Natural killer cell treated with Interleukin-12 subunit alpha and Interleukin-12 subunit beta and Interleukin-15 and Interleukin-18, amount 100 ng/mL, for 72 hours (primary cell): ENCODE data around the gene RBBP6. TPM values are rescaled to one million over a fixed set of nuclear protein-coding genes. Genes with fewer than 3 reads are reported as not detected.

Experiments used
- ATAC-seq, 2 donors: fragments of 150-1000 bp; cut with Tn5 transposase in 1 of 2; sonication (Bioruptor Pico), chemical (Tn5 transposase) in 1 of 2; 2 replicates each; pipeline ENCODE4 v1.10.0; 2021
- DNase-seq: peaks from one replicate; pipeline ENCODE4 v3.0.0; 2022; ENCODE audit warnings: low spot score
- H3K27ac Mint-ChIP-seq, 2 donors: 1 replicate in 1 of 2; 2 replicates in 1 of 2; pipeline ENCODE4 v1.8.0; 2022; ENCODE audit warnings: mixed read lengths in 2 of 2, mild to moderate bottlenecking in 1 of 2, moderate library complexity in 1 of 2
- H3K27me3 Mint-ChIP-seq, 2 donors: 1 replicate in 1 of 2; 2 replicates in 1 of 2; pipeline ENCODE4 v1.8.0; 2022; ENCODE audit warnings: mixed read lengths in 2 of 2
- H3K36me3 Mint-ChIP-seq: one replicate; pipeline ENCODE4 v1.8.0; 2022; ENCODE audit warnings: mixed read lengths
- H3K4me1 Mint-ChIP-seq, 2 donors: 1 replicate in 1 of 2; 2 replicates in 1 of 2; pipeline ENCODE4 v1.8.0; 2022; ENCODE audit warnings: low read depth in 2 of 2, mixed read lengths in 2 of 2, mild to moderate bottlenecking in 1 of 2
- H3K4me3 Mint-ChIP-seq: one replicate; pipeline ENCODE4 v1.8.0; 2022; ENCODE audit warnings: mixed read lengths
- H3K9me3 Mint-ChIP-seq: 2 replicates; pipeline ENCODE4 v1.8.0; 2022; ENCODE audit warnings: mixed read lengths
- total RNA-seq, 2 donors: library from RNA; stranded (reverse); gene quantifications; one replicate each; pipeline ENCODE4 v1.2.3, GENCODE V29; 2022

Gene RBBP6
- total RNA-seq, 2 donors from 2014 or later, result 64.0 to 69.5 TPM

DNA sequence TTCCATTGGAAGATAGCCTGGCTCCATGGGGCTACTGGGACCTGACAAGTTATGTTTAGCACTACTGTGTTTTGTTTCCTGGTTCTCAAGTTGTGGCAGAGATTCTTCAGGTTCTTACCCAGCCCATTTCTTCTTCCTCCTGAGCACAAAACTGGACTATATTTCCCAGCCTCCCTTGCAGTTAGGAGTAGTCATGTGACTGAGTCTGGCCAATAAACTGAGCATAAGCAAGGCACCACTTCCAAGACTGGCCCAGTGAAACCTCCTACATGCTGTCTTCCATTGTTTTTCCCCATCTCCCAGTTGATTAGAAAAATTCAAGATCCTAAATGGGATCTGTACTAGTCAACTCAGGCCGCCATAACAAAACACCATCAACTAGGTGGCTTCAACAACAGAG is 28.2 kb upstream of the RBBP6 start:
- ATAC-seq (no peak), DNase-seq (no peak)
- H3K36me3 Mint-ChIP-seq, result no peaks in the 10 kb centered on the region
- H3K27me3 Mint-ChIP-seq, result peaks cover 0 to 5% of the 10 kb centered on the region in 2 donors
- H3K9me3 Mint-ChIP-seq, result no peaks in the 10 kb centered on the region
- H3K27ac Mint-ChIP-seq, result no peak overlapping the region
- no peaks in the 10 kb centered on the region for H3K4me1 Mint-ChIP-seq
- H3K4me3 Mint-ChIP-seq, result no peak overlapping the region

DNA sequence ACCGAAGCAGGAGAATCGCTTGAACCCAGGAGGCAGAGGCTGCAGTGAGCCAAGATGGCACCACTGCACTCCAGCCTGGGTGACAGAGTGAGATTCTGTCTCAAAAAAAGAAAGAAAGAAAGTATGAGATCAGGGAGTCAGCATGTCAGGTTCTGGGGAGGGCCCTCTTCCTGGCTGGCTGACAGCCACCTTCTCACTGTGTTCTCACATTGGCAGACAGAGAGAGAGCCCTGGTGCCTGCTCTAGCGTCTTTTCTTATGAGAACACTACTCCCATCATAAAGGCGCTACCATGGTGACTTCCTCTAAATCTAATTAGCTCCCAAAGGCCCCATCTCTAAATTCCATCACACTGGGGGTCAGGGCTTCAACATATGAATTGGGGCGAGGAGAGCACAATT is 27.6 kb upstream of the RBBP6 start:
- Mint-ChIP-seq H3K27me3 (peaks cover 3 to 7% of the 10 kb centered on the region in 2 donors), H3K27ac (no peak overlapping the region), H3K4me3 (no peak overlapping the region), H3K9me3 (no peaks in the 10 kb centered on the region), H3K36me3 (no peaks in the 10 kb centered on the region), H3K4me1 (peaks cover under 1 to 2% of the 10 kb centered on the region in 2 donors)
- no peak for ATAC-seq
- no peak for DNase-seq

DNA sequence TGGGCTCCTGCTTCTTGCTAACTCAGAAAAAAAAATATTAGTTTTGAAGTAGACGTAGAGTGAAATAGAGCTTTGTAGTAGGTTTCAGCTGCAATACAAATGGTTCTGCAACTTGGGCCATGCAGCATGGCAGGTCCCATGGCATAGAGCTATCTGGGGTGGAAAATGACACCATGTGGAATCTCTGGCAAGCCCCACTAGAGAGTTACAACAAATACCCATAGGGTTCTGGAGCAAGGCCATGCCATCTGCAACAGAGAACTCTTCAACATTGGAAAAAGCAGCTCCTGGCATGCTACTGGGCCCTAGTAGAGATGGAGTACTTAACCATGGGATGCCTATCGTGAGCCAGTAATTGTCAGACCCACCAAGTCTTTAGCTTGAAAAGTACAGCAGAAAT is 25.3 kb upstream of the RBBP6 start:
- DNase-seq (no peak), ATAC-seq (no peak)
- H3K27ac Mint-ChIP-seq, result no peak overlapping the region
- peaks cover 4 to 9% of the 10 kb centered on the region in 2 donors for H3K27me3 Mint-ChIP-seq
- no peaks in the 10 kb centered on the region for H3K9me3 Mint-ChIP-seq
- H3K4me3 Mint-ChIP-seq, result no peak overlapping the region
- H3K4me1 Mint-ChIP-seq, result peaks cover 5 to 7% of the 10 kb centered on the region in 2 donors
- H3K36me3 Mint-ChIP-seq, result no peaks in the 10 kb centered on the region

GRCh38 chr16:24515186-24515585 is 24.2 kb upstream of the RBBP6 start:
- Mint-ChIP-seq H3K27me3 (peaks cover 4 to 9% of the 10 kb centered on the region in 2 donors), H3K9me3 (no peaks in the 10 kb centered on the region), H3K4me3 (no peak overlapping the region), H3K36me3 (no peaks in the 10 kb centered on the region), H3K4me1 (peaks cover 5 to 7% of the 10 kb centered on the region in 2 donors), H3K27ac (no peak overlapping the region)
- ATAC-seq (no peak), DNase-seq (no peak)

- peak overlapping the region; percentile 49 for H3K4me3 Mint-ChIP-seq
- no peaks in the 10 kb centered on the region for H3K36me3 Mint-ChIP-seq
- H3K27ac Mint-ChIP-seq, result peak overlapping the region in 1 of 2 donors; percentile 37
- peak; percentile 72 to 73 for ATAC-seq
- DNase-seq, result peak; percentile 86
- peaks cover 5 to 7% of the 10 kb centered on the region in 2 donors for H3K4me1 Mint-ChIP-seq
- peaks cover 4 to 9% of the 10 kb centered on the region in 2 donors for H3K27me3 Mint-ChIP-seq
- no peaks in the 10 kb centered on the region for H3K9me3 Mint-ChIP-seq
Observed at GRCh38 chr16:24516900-24517669, 22.3 kb upstream of the RBBP6 start.

GRCh38 chr16:24518498-24518897 is 20.9 kb upstream of the RBBP6 start:
- Mint-ChIP-seq H3K27me3 (peaks cover 4 to 9% of the 10 kb centered on the region in 2 donors), H3K9me3 (no peaks in the 10 kb centered on the region), H3K4me1 (peaks cover 5 to 7% of the 10 kb centered on the region in 2 donors), H3K36me3 (no peaks in the 10 kb centered on the region), H3K27ac (no peak overlapping the region), H3K4me3 (no peak overlapping the region)
- ATAC-seq, result no peak
- no peak for DNase-seq

GRCh38 chr16:24520983-24521382 is 18.4 kb upstream of the RBBP6 start:
- no peak for DNase-seq
- H3K36me3 Mint-ChIP-seq, result no peaks in the 10 kb centered on the region
- no peaks in the 10 kb centered on the region for H3K9me3 Mint-ChIP-seq
- H3K27ac Mint-ChIP-seq, result no peak overlapping the region
- peaks cover 5 to 7% of the 10 kb centered on the region in 2 donors for H3K4me1 Mint-ChIP-seq
- peaks cover 4 to 6% of the 10 kb centered on the region in 2 donors for H3K27me3 Mint-ChIP-seq
- ATAC-seq, result no peak
- no peak overlapping the region for H3K4me3 Mint-ChIP-seq

GRCh38 chr16:24522751-24523150 is 16.6 kb upstream of the RBBP6 start:
- Mint-ChIP-seq H3K27ac (no peak overlapping the region), H3K36me3 (no peaks in the 10 kb centered on the region), H3K4me3 (no peak overlapping the region), H3K27me3 (peaks cover 0 to 4% of the 10 kb centered on the region in 2 donors), H3K9me3 (no peaks in the 10 kb centered on the region), H3K4me1 (no peaks in the 10 kb centered on the region)
- DNase-seq (no peak), ATAC-seq (no peak)

GRCh38 chr16:24523569-24523968 is 15.8 kb upstream of the RBBP6 start:
- H3K36me3 Mint-ChIP-seq, result no peaks in the 10 kb centered on the region
- no peaks in the 10 kb centered on the region for H3K9me3 Mint-ChIP-seq
- no peak overlapping the region for H3K27ac Mint-ChIP-seq
- no peak overlapping the region for H3K4me3 Mint-ChIP-seq
- ATAC-seq (no peak), DNase-seq (no peak)
- peaks cover 0 to 4% of the 10 kb centered on the region in 2 donors for H3K27me3 Mint-ChIP-seq
- H3K4me1 Mint-ChIP-seq, result no peaks in the 10 kb centered on the region

- no peaks in the 10 kb centered on the region for H3K4me1 Mint-ChIP-seq
- no peak overlapping the region for H3K4me3 Mint-ChIP-seq
- no peak overlapping the region for H3K27ac Mint-ChIP-seq
- ATAC-seq (peak in 1 of 2 donors; percentile 73), DNase-seq (no peak)
- H3K9me3 Mint-ChIP-seq, result no peaks in the 10 kb centered on the region
- H3K27me3 Mint-ChIP-seq, result peaks cover 0 to 4% of the 10 kb centered on the region in 2 donors
- no peaks in the 10 kb centered on the region for H3K36me3 Mint-ChIP-seq
Observed at GRCh38 chr16:24524855-24525677, 14.3 kb upstream of the RBBP6 start.

GRCh38 chr16:24525970-24526559 is 13.3 kb upstream of the RBBP6 start:
- H3K27ac Mint-ChIP-seq, result no peak overlapping the region
- no peaks in the 10 kb centered on the region for H3K9me3 Mint-ChIP-seq
- DNase-seq, result no peak
- peaks cover 0 to 4% of the 10 kb centered on the region in 2 donors for H3K27me3 Mint-ChIP-seq
- no peaks in the 10 kb centered on the region for H3K36me3 Mint-ChIP-seq
- no peak for ATAC-seq
- H3K4me3 Mint-ChIP-seq, result no peak overlapping the region
- H3K4me1 Mint-ChIP-seq, result no peaks in the 10 kb centered on the region

DNA sequence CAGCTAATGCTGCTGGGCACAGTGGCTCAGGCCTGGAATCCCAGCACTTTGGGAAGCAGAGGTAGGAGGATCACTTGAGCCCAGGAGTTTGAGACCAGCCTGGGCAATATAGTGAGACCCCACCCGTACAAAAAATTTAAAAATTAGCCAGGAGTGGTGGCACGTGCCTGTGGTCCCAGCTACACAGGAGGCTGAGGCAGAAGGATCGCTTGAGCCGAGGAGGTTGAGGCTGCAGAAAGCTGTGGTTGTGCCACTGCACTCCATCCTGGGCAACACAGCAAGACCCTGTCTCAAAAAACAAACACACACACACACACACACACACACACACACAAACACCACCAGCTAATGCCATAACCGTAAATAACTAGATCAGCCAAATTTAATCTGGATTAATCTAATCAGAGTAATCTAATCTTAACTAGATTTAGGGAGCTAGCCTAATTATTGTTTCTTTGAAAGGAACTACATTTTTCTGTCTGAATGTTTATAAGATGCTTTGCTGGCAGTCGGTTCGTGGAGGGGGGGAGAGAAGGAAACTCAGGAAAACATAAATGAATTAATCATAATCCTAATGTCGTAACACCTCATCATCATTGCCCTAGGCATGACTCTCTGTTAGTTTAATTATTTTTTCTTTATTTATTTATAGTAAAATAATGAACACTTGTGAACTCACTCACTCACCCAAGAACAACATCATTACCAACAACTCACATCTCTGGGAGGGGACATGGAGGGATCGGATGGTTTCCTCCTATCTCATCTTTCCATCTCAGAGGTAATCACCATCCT is 12.5 kb upstream of the RBBP6 start:
- no peak for ATAC-seq
- Mint-ChIP-seq H3K27ac (no peak overlapping the region), H3K36me3 (no peaks in the 10 kb centered on the region), H3K4me1 (no peaks in the 10 kb centered on the region), H3K27me3 (peaks cover 0 to 4% of the 10 kb centered on the region in 2 donors), H3K9me3 (no peaks in the 10 kb centered on the region), H3K4me3 (no peak overlapping the region)
- DNase-seq, result no peak

GRCh38 chr16:24531166-24531565 is 8.2 kb upstream of the RBBP6 start:
- H3K27ac Mint-ChIP-seq, result no peak overlapping the region
- no peaks in the 10 kb centered on the region for H3K9me3 Mint-ChIP-seq
- peaks cover 0 to 4% of the 10 kb centered on the region in 2 donors for H3K27me3 Mint-ChIP-seq
- no peak for ATAC-seq
- no peaks in the 10 kb centered on the region for H3K36me3 Mint-ChIP-seq
- no peaks in the 10 kb centered on the region for H3K4me1 Mint-ChIP-seq
- no peak for DNase-seq
- H3K4me3 Mint-ChIP-seq, result no peak overlapping the region
